GM19452 (cell line): ENCODE results near the gene RD3L.
"Not testable (repeated sequence)": the region's sequence is repeated elsewhere in the genome, so short reads cannot be mapped to it uniquely, and the experiment has no call there.

Experiments
- ATAC-seq: cut with Tn5 transposase; IDR thresholded peaks from one replicate; pipeline ENCODE4 v1.9.1; 2021; ENCODE audit not compliant: unreplicated experiment

Gene RD3L

GRCh38 chr14:103941973-103942736 lies at the start of gene RD3L:
TSS of gene RD3L (minus strand) at chr14:103942529. CDS start at chr14:103941695, 834 bp downstream.
- no peak for ATAC-seq

GRCh38 chr14:103989964-103990363 lies 47.6 kb upstream of the RD3L start:
- no peak for ATAC-seq

- ATAC-seq, result no peak
Measured at GRCh38 chr14:103989034-103989433, 46.7 kb upstream of the RD3L start.

- ATAC-seq, result no peak
Measured at GRCh38 chr14:103984196-103984595, 41.9 kb upstream of the RD3L start.

GRCh38 chr14:103980623-103981238 lies 38.4 kb upstream of the RD3L start:
- ATAC-seq, result not testable (repeated sequence)

- ATAC-seq, result no peak
Measured at GRCh38 chr14:103974575-103974974, 32.2 kb upstream of the RD3L start.

- no peak for ATAC-seq
Measured at GRCh38 chr14:103973354-103973753, 31.0 kb upstream of the RD3L start.

- ATAC-seq, result no peak
Measured at GRCh38 chr14:103969961-103970360, 27.6 kb upstream of the RD3L start.

- ATAC-seq, result no peak
Measured at GRCh38 chr14:103966631-103967030, 24.3 kb upstream of the RD3L start.

GRCh38 chr14:103961928-103962578 lies 19.7 kb upstream of the RD3L start:
- ATAC-seq, result no peak

GRCh38 chr14:103960457-103961055 lies 18.2 kb upstream of the RD3L start:
- ATAC-seq, result no peak

GRCh38 chr14:103949131-103949790 lies 6.9 kb upstream of the RD3L start:
- ATAC-seq, result no peak

- no peak for ATAC-seq
Measured at GRCh38 chr14:103948442-103948841, 6.1 kb upstream of the RD3L start.

- no peak for ATAC-seq
Measured at GRCh38 chr14:103946975-103947374, 4.6 kb upstream of the RD3L start.

- ATAC-seq, result no peak
Measured at GRCh38 chr14:103943673-103944072, 1.3 kb upstream of the RD3L start.

GRCh38 chr14:103941462-103941861 lies 867 bp downstream of the RD3L start:
- ATAC-seq, result no peak

- ATAC-seq, result no peak
Measured at GRCh38 chr14:103935102-103935501, 7.2 kb downstream of the RD3L start.

- ATAC-seq, result no peak
Measured at GRCh38 chr14:103932791-103933490, 9.4 kb downstream of the RD3L start.

GRCh38 chr14:103931422-103931821 lies 10.9 kb downstream of the RD3L start:
- ATAC-seq, result no peak

GRCh38 chr14:103930051-103930604 lies 12.2 kb downstream of the RD3L start:
- no peak for ATAC-seq
